HUDEP-2 (cell line): ENCODE results near the gene TMEM220.
"Not testable (repeated sequence)": the region's sequence is repeated elsewhere in the genome, so short reads cannot be mapped to it uniquely, and the experiment has no call there.

ENCODE experiments used
- DNase-seq, 76 experiments: peaks; one replicate each; lab custom pipeline; 2025; ENCODE audit not compliant: unreplicated experiment in 76 of 76; lab: John Stamatoyannopoulos, UW

The TMEM220 gene

DNA sequence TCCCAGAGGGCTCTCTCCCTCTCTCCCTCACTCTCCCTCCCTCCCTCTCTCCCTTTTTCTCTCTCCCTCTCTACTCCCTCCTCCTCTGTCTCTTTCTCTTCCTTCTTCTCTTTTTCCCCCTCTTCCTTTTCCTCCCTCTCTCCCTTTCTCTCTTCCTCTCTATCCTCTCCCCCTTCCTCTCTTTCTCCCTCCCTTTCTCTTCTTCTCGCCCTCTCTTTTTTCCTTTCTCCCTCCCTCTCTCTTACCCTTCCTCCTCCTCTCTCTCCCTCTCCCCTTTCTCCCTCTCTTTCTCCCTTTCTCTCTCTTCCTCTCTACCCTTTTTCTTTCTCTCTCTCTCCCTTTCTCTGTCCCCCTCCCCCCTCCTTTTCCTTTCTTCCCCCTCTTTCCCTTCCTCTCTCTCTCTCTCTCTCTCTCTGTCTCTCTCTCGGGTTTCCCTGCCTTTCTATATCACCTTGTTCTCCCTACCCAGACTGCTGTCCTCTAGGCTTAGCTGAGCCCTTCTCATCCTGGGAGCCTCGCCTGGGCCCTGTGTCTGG, 25.8 kb upstream of the TMEM220 start:
- DNase-seq = no peak

GRCh38 chr17:10754861-10755591, 25.2 kb upstream of the TMEM220 start:
- no peak for DNase-seq

GRCh38 chr17:10754109-10754508, 24.3 kb upstream of the TMEM220 start:
- DNase-seq = peak in 36 of 76 experiments; percentile 3 to 50 (median 24)

- no peak for DNase-seq
Observed at GRCh38 chr17:10752696-10753095, 22.9 kb upstream of the TMEM220 start.

DNA sequence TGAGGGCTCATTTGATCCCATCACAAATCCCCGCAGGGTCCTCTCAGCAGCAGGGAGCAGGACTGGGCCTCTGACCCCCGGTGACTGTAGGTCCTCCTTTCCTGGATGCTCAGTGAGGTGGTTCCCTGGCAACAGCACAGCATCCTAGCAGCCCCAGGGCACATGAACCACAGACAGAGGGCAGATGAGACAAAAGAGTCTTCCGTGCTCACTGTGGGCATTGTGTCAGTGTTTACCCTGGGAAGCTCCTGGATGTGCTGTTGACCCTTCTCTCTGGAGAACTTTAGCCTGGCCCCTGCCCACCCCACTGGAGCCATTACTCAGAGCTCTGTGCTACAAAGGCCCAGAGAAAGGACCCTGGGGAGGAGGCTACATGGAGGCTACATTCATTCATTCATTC, 21.7 kb upstream of the TMEM220 start:
- no peak for DNase-seq

GRCh38 chr17:10750210-10750609, 20.4 kb upstream of the TMEM220 start:
- DNase-seq = no peak

- no peak for DNase-seq
Observed at GRCh38 chr17:10748531-10749181, 18.8 kb upstream of the TMEM220 start.

DNA sequence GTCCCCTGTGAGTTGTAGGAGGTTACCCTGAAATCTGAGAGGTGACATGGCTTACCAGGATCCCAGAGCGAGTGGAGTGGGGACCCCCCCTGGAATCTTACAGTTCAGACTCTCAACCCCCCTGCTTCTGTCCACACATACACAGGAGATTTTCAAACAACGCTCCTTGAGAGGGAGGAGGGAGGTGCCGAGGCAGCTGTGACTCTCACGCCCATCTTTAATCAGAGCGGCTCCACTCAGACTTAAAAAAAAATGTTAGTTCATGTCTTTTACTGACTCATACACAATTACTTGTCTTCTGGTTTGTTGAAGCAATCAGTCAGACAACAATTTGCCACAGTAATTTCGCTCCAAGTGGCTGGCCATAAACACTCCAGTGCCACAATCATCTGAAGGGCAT, 15.4 kb upstream of the TMEM220 start:
- DNase-seq = no peak

- no peak for DNase-seq
Observed at GRCh38 chr17:10744501-10745000, 14.7 kb upstream of the TMEM220 start.

DNA sequence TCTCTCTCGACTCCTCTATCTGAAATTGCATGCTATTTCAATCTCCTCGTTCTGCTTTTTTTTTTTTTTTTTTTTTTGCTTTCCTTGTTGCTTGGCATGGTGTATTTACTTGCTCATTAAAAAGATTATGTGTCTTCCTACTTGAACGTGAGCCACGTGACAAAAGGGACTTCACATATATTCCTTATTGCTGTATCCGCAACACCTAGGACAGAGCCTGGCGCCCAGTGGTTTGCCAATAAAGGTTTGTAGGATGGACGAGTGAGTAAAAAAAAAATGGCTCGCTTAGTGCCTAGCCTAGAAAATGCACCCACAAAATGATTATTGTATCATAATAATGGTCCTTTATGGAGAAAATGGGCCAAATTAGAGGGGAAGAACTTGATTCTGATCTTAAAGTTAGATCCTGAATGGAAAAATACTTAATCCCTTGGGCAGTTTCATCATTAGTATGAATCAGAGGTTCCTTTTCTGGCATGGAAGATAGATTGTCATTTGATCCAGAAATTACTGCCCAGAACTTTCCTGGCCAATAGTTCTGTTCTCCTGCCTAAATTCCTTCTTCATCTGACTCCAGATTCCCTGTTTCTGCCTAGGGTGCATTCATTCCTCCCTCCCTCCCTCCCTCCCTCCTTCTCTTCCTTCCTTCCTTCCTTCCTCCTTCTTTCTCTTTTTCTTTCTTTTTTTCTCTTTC, 13.6 kb upstream of the TMEM220 start:
- no peak for DNase-seq

DNA sequence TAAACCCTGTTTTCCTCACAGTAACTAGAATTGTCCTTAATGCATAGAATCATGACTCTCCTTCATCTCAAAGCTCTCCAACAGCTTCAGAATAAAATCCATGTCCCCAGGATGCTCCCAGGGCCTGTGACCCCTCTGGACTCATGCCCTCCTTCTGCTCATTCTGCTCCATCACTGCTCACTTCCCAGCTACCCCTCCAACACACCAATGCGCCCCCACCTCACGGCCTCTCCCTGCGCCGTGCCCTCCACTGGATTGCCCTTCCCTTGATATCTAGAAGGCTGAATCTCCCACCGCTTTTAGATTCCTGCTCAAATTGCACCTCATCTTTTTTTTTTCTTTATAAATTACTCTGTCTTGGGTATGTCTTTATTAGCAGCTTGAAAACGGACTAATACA, 12.6 kb upstream of the TMEM220 start:
- DNase-seq = no peak

- peak in 3 of 76 experiments; percentile 2 to 20 (median 11) for DNase-seq
Observed at GRCh38 chr17:10741416-10742135, 11.8 kb upstream of the TMEM220 start.

DNA sequence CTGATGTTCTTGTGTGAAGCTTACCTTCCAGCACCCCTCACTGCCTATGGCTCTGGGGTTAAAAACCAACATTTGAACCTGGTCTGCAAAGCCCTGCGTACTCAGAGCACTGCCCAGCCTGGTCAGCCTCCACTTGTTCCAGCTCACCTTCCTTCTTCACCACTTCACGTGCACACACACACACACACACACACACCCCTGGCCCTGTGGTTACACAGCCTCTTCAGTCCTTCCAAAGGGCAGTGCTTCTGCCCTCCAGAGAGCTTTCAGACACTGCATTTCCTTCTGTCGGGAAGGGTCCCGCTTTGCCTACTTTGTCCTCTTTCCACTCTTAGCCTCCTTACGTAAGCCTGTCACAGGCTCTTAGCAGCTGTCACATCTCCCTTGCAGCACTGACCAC, 9.6 kb upstream of the TMEM220 start:
- no peak for DNase-seq

- no peak for DNase-seq
Observed at GRCh38 chr17:10738521-10739258, 8.9 kb upstream of the TMEM220 start.

- no peak for DNase-seq
Observed at GRCh38 chr17:10737736-10738135, 7.9 kb upstream of the TMEM220 start.

GRCh38 chr17:10737168-10737622, 7.4 kb upstream of the TMEM220 start:
- DNase-seq = peak in 25 of 76 experiments; percentile 3 to 53 (median 16)

GRCh38 chr17:10735821-10736220, 6.0 kb upstream of the TMEM220 start:
- DNase-seq = no peak

- DNase-seq = no peak
Observed at GRCh38 chr17:10735251-10735650, 5.4 kb upstream of the TMEM220 start.

- no peak for DNase-seq
Observed at GRCh38 chr17:10733666-10734065, 3.8 kb upstream of the TMEM220 start.

GRCh38 chr17:10732121-10732520, 2.3 kb upstream of the TMEM220 start:
- not testable (repeated sequence) for DNase-seq
